ENCODE data around the gene GIMAP2.

DNA sequence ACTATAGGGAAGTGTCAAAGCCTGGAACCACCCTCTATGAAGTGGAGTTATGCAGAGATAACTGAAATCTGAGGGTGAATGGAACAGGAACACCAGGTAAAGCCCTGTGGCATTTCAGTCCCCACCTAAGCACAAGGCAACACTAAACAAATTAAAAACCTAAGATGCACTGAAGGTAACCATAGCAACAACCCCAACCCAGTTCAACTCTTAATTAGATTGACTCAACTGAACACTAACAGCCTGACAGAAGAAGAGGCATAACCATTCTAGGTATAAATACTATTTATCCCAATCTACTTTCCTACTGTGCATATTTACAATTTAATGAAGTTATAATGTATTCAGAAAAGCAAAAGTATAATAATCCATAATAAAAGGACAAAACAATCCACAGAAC, 42.5 kb downstream of the GIMAP2 start:
- TF ChIP-seq, protein P1, sequence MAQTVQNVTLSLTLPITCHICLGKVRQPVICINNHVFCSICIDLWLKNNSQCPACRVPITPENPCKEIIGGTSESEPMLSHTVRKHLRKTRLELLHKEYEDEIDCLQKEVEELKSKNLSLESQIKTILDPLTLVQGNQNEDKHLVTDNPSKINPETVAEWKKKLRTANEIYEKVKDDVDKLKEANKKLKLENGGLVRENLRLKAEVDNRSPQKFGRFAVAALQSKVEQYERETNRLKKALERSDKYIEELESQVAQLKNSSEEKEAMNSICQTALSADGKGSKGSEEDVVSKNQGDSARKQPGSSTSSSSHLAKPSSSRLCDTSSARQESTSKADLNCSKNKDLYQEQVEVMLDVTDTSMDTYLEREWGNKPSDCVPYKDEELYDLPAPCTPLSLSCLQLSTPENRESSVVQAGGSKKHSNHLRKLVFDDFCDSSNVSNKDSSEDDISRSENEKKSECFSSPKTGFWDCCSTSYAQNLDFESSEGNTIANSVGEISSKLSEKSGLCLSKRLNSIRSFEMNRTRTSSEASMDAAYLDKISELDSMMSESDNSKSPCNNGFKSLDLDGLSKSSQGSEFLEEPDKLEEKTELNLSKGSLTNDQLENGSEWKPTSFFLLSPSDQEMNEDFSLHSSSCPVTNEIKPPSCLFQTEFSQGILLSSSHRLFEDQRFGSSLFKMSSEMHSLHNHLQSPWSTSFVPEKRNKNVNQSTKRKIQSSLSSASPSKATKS (CRISPR knock-in tag; IDR thresholded peaks at IDR 0.05) = no peak
- no peak for TF ChIP-seq MXI1 (IDR thresholded peaks at IDR 0.05; ENCODE audit: borderline replicate concordance, low read depth, low read length)
- no peak for TF ChIP-seq USF2 (IDR thresholded peaks at IDR 0.05; ENCODE audit: low read depth, low read length)
- no peak for TF ChIP-seq USF2 (CRISPR knock-in tag; IDR thresholded peaks at IDR 0.05; ENCODE audit: borderline replicate concordance)
- no peak for TF ChIP-seq ZSCAN30 (CRISPR knock-in tag; IDR thresholded peaks at IDR 0.05)
- TF ChIP-seq, protein P2, sequence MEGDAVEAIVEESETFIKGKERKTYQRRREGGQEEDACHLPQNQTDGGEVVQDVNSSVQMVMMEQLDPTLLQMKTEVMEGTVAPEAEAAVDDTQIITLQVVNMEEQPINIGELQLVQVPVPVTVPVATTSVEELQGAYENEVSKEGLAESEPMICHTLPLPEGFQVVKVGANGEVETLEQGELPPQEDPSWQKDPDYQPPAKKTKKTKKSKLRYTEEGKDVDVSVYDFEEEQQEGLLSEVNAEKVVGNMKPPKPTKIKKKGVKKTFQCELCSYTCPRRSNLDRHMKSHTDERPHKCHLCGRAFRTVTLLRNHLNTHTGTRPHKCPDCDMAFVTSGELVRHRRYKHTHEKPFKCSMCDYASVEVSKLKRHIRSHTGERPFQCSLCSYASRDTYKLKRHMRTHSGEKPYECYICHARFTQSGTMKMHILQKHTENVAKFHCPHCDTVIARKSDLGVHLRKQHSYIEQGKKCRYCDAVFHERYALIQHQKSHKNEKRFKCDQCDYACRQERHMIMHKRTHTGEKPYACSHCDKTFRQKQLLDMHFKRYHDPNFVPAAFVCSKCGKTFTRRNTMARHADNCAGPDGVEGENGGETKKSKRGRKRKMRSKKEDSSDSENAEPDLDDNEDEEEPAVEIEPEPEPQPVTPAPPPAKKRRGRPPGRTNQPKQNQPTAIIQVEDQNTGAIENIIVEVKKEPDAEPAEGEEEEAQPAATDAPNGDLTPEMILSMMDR (CRISPR knock-in tag; IDR thresholded peaks at IDR 0.05) = no peak
- TF ChIP-seq ZNF577 (CRISPR knock-in tag; IDR thresholded peaks at IDR 0.05; ENCODE audit: borderline replicate concordance, low read depth) = no peak
- no peak for TF ChIP-seq ZNF652 (CRISPR knock-in tag; IDR thresholded peaks at IDR 0.05; ENCODE audit: borderline replicate concordance, low read depth)
- no peak for TF ChIP-seq ZNF710 (CRISPR knock-in tag; IDR thresholded peaks at IDR 0.05; ENCODE audit: borderline replicate concordance)
- TF ChIP-seq TBP (CRISPR knock-in tag; IDR thresholded peaks at IDR 0.05) = no peak
